Transverse colon (tissue), 4 donors: ENCODE results near the gene PLCL1. TPM values are rescaled to one million over a fixed set of nuclear protein-coding genes. Genes with fewer than 3 reads are reported as not detected.

ENCODE experiments used
- DNase-seq: peaks from one replicate; pipeline ENCODE4 v3.0.0-alpha.2; 2019
- H3K27ac ChIP-seq, 4 donors: fragments of 200-600 bp; sonication (generic); 2 replicates each; pipeline ENCODE4 v1.5.1; 2016 to 2018; ENCODE audit warnings: inconsistent platforms in 4 of 4
- H3K27me3 ChIP-seq: fragments of 200-600 bp; sonication (generic); 2 replicates; pipeline ENCODE4 v1.5.1; 2017; ENCODE audit warnings: inconsistent platforms
- H3K36me3 ChIP-seq, 4 donors: fragments of 200-600 bp; sonication (generic); 2 replicates each; pipeline ENCODE4 v1.5.1; 2017 to 2019; ENCODE audit warnings: inconsistent platforms in 4 of 4
- H3K4me1 ChIP-seq, 4 donors: fragments of 200-600 bp; sonication (generic); 2 replicates each; pipeline ENCODE4 v1.5.1; 2017 to 2020; ENCODE audit warnings: inconsistent platforms in 4 of 4
- H3K4me3 ChIP-seq, 4 donors: fragments of 200-600 bp; sonication (generic); 1 replicate in 1 of 4; 2 replicates in 3 of 4; pipeline versions ENCODE4 v1.5.1 to v1.6.1; 2017 to 2019; ENCODE audit warnings: inconsistent platforms in 4 of 4
- H3K9me3 ChIP-seq, 2 donors: fragments of 200-600 bp; sonication (generic); 2 replicates each; pipeline ENCODE4 v1.5.1; 2017 to 2019; ENCODE audit warnings: inconsistent platforms in 2 of 2
- CTCF ChIP-seq, 5 experiments: fragments of 200-600 bp in 3 of 5; fragments of 450-650 bp in 2 of 5; sonication (generic) in 3 of 5; IDR thresholded peaks; 1 replicate in 2 of 5; 2 replicates in 3 of 5; pipeline ENCODE4 v1.5.1; 2016 to 2017; ENCODE audit warnings: antibody characterized with exemption in 5 of 5, inconsistent platforms in 3 of 5, mild to moderate bottlenecking in 2 of 5, moderate library complexity in 1 of 5
- EP300 ChIP-seq: sonication (generic); formaldehyde crosslinking; IDR thresholded peaks from one replicate; pipeline ENCODE4 v1.6.1; 2017; ENCODE audit warnings: antibody characterized with exemption, low read depth
- POLR2A ChIP-seq: fragments of 450-650 bp; IDR thresholded peaks from one replicate; pipeline ENCODE4 v1.6.1; 2016; ENCODE audit warnings: antibody characterized with exemption, mild to moderate bottlenecking, moderate library complexity
- POLR2AphosphoS5 ChIP-seq, 3 donors: sonication (generic); formaldehyde crosslinking; IDR thresholded peaks; one replicate each; pipeline ENCODE4 v1.6.1; 2016; ENCODE audit warnings: antibody characterized with exemption in 3 of 3
- WGBS, 2 donors: methylation state at CpG; one replicate each; pipeline ENCODE4 v1.1.5; 2018; ENCODE audit warnings: low coverage in 1 of 2; 5-methylcytosine and 5-hydroxymethylcytosine counted together
- in situ Hi-C, 4 donors: fragments of 200-750 bp; cut with MboI; loops; one replicate each; pipeline versions ENCODE4 v1.15.0 to v1.15.1; 2017; ENCODE audit warnings: low sequenced_read_pairs in 3 of 4, low pct_ligation_motif_present in 1 of 4, low pct_unique_long_range_greater_than_20kb in 1 of 4
- intact Hi-C: fragments of 100-400 bp; cut with DNase I; formaldehyde crosslinking; loops from one replicate; pipeline ENCODE4 v1.15.1; 2023; ENCODE audit warnings: low total_unique reads
- total RNA-seq, 4 donors: library from RNA; depleted of rRNA; stranded (reverse); fragments of >200 nt; gene quantifications; one replicate each; pipeline ENCODE4 v1.1.0, GENCODE V29; 2016

Gene PLCL1
- total RNA-seq, 4 donors from 2014 or later: 0.20 to 7.1 (median 5.3) TPM

GRCh38 chr2:197904446-197904845 lies 100.1 kb downstream of the PLCL1 start:
- intact Hi-C loops: no loop called here
- no peaks in the 10 kb centered on the region for H3K9me3 ChIP-seq
- in situ Hi-C loops: no loop called here
- no peaks in the 10 kb centered on the region for H3K27me3 ChIP-seq
- no peak for DNase-seq
- H3K4me1 ChIP-seq: peaks cover 0 to 9% (median 0%) of the 10 kb centered on the region in 4 donors
- TF ChIP-seq POLR2A (no peak), CTCF (IDR thresholded peaks at IDR 0.05) (no peak), EP300 (no peak), POLR2AphosphoS5 (IDR thresholded peaks at IDR 0.05) (no peak)
- no peak overlapping the region for H3K4me3 ChIP-seq
- no peak overlapping the region for H3K27ac ChIP-seq
- WGBS, 2 donors: 61 to 69% methylated on average over 2 of the region's 2 CpGs
- no peaks in the 10 kb centered on the region for H3K36me3 ChIP-seq

- no peak for DNase-seq
- H3K4me1 ChIP-seq: peaks cover 0 to 14% (median 0%) of the 10 kb centered on the region in 4 donors
- H3K9me3 ChIP-seq: no peaks in the 10 kb centered on the region
- no peak overlapping the region for H3K4me3 ChIP-seq
- H3K36me3 ChIP-seq: no peaks in the 10 kb centered on the region
- H3K27ac ChIP-seq: no peak overlapping the region
- WGBS, 2 donors: 69 to 76% methylated on average over 3 of the region's 3 CpGs
- intact Hi-C loops (no loop called here), in situ Hi-C loops (no loop called here)
- no peaks in the 10 kb centered on the region for H3K27me3 ChIP-seq
- TF ChIP-seq CTCF (IDR thresholded peaks at IDR 0.05) (no peak), EP300 (no peak)
These were observed 103.8 kb downstream of the PLCL1 start for GRCh38 chr2:197908156-197908555.

- in situ Hi-C loops: no loop called here
- H3K27ac ChIP-seq: no peak overlapping the region
- H3K36me3 ChIP-seq: no peaks in the 10 kb centered on the region
- no peaks in the 10 kb centered on the region for H3K27me3 ChIP-seq
- intact Hi-C loops: no loop called here
- DNase-seq: no peak
- H3K9me3 ChIP-seq: no peaks in the 10 kb centered on the region
- TF ChIP-seq POLR2AphosphoS5 (IDR thresholded peaks at IDR 0.05) (no peak), EP300 (no peak), CTCF (IDR thresholded peaks at IDR 0.05) (no peak), POLR2A (no peak)
- H3K4me3 ChIP-seq: no peak overlapping the region
- H3K4me1 ChIP-seq: peaks cover 0 to 14% (median 0%) of the 10 kb centered on the region in 4 donors
- WGBS, 2 donors: 58 to 69% methylated on average over 8 of the region's 8 CpGs
These were observed 104.8 kb downstream of the PLCL1 start for GRCh38 chr2:197908990-197909776.

GRCh38 chr2:197911667-197912066 lies 107.3 kb downstream of the PLCL1 start:
- no peak for TF ChIP-seq CTCF (IDR thresholded peaks at IDR 0.05)
- TF ChIP-seq POLR2AphosphoS5 (IDR thresholded peaks at IDR 0.05): no peak
- no peak for TF ChIP-seq EP300
- no peak for TF ChIP-seq POLR2A
- in situ Hi-C loops (no loop called here), intact Hi-C loops (no loop called here)
- no peaks in the 10 kb centered on the region for H3K27me3 ChIP-seq
- no peak overlapping the region for H3K4me3 ChIP-seq
- 80 to 86% methylated on average over 1 to 3 of the region's 3 CpGs for WGBS, 2 donors
- H3K27ac ChIP-seq: no peak overlapping the region
- peaks cover 0 to 14% (median 0%) of the 10 kb centered on the region in 4 donors for H3K4me1 ChIP-seq
- no peak for DNase-seq
- H3K36me3 ChIP-seq: no peaks in the 10 kb centered on the region
- H3K9me3 ChIP-seq: no peaks in the 10 kb centered on the region
